HG03135 (cell line): ENCODE measurements around the gene VSIG10.
A peak's percentile ranks its signal among the peaks of the same experiment; 100 is the strongest.
"Not testable (repeated sequence)": the region's sequence is repeated elsewhere in the genome, so short reads cannot be mapped to it uniquely, and the experiment has no call there.

Source experiments
- ATAC-seq: cut with Tn5 transposase; IDR thresholded peaks from one replicate; pipeline ENCODE4 v1.9.1; 2021; ENCODE audit warnings: mild to moderate bottlenecking, moderate library complexity; ENCODE audit not compliant: unreplicated experiment

Gene VSIG10

GRCh38 chr12:118034429-118035189, 69.2 kb downstream of the VSIG10 start:
- no peak for ATAC-seq

GRCh38 chr12:118033902-118034301, 69.9 kb downstream of the VSIG10 start:
- ATAC-seq = no peak

GRCh38 chr12:118033323-118033722, 70.5 kb downstream of the VSIG10 start:
- ATAC-seq = no peak

- ATAC-seq = no peak
Measured at GRCh38 chr12:118032188-118032587, 71.6 kb downstream of the VSIG10 start.

- ATAC-seq = no peak
Measured at GRCh38 chr12:118029166-118029565, 74.6 kb downstream of the VSIG10 start.

- no peak for ATAC-seq
Measured at GRCh38 chr12:118025168-118025567, 78.6 kb downstream of the VSIG10 start.

GRCh38 chr12:118023301-118023860, 80.4 kb downstream of the VSIG10 start:
- no peak for ATAC-seq

GRCh38 chr12:118022728-118023109, 81.1 kb downstream of the VSIG10 start:
- no peak for ATAC-seq

GRCh38 chr12:118022097-118022727, 81.6 kb downstream of the VSIG10 start:
- not testable (repeated sequence) for ATAC-seq

GRCh38 chr12:118020036-118020435, 83.8 kb downstream of the VSIG10 start:
- ATAC-seq = no peak

- ATAC-seq = no peak
Measured at GRCh38 chr12:118017926-118018325, 85.9 kb downstream of the VSIG10 start.

- peak; percentile 96 for ATAC-seq
Measured at GRCh38 chr12:118016424-118017264, 87.2 kb downstream of the VSIG10 start, which contains the start of gene RFC5. TSS of gene RFC5 (plus strand) at chr12:118016703. CDS start at chr12:118016828, 125 bp downstream.

- peak; percentile 9 for ATAC-seq
Measured at GRCh38 chr12:118015944-118016343, 87.9 kb downstream of the VSIG10 start.

GRCh38 chr12:118015306-118015705, 88.5 kb downstream of the VSIG10 start:
- ATAC-seq = no peak
